Measurements from ENCODE around the gene STX7. TPM values are rescaled to one million over a fixed set of nuclear protein-coding genes. Genes with fewer than 3 reads are reported as not detected.

Gene STX7
- total RNA-seq, 2 donors from 2014 or later, result 36.6 to 41.7 TPM

DNA sequence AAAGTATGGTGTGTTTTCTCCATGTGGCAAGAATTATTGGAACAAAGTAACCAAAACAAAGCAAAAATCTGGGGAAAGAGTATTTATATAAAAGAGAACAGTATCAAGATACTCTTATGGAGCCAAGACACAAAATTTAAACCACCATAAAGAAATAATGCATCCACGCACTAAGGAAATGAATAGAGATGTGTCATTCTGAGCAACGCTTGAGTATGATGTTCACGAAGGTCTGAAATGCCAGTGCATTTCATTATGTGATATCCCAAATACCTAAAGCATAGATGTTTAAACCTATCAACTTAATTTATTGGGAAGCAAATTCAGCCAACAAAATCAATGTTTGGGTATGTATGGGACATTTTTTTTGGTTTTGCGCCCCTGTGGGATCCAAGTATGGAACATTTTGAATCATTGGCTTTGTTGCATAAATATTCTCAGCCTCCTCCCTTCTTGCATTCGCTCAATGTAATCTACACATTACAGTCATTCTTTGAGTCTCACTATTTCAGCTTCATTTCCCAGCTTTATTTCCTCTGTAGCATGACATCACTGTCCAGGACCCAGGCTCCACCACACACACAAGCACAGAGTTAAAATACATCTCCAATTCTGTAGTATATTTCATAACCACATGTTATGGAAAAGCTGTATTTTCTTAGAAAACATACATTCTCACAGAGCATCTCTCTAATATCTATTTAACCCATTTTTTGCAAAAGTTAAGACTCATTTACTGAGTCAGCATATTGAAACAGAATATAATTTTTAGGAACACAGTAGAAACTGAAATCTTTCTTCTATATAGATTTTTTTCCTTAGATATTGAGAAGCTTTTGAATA lies 100.0 kb downstream of the STX7 start:
- peaks cover 13% of the 10 kb centered on the region for H3K9me3 Mint-ChIP-seq

DNA sequence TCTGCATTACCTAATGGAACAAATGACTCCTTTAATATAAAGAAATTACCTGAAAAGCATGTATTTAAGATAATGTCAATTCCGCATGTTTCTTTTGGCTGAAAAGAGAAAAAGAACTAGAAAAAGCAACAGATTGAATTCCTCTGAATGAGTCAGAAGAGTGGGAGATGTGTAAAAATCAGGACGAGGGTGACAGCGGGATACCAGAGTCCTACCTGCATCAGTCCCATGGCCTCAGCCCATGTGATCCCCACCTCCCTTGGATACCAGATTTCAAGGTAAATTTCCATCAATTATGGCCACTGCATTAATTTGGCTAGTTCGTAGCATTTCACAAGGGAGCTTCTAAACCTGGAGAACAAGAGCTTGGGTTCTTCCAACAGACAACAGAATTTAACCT lies 101.6 kb downstream of the STX7 start:
- Mint-ChIP-seq H3K4me3 (no peak overlapping the region), H3K27me3 (ENCODE audit: insufficient read depth) (peaks cover 2% of the 10 kb centered on the region), H3K9me3 (peaks cover 5% of the 10 kb centered on the region), H3K4me1 (no peaks in the 10 kb centered on the region), H3K36me3 (ENCODE audit: low read depth) (no peaks in the 10 kb centered on the region), H3K27ac (no peak overlapping the region)
- H3K27ac ChIP-seq (ENCODE audit: low read depth, low read length), result no peak overlapping the region
- peaks cover 4% of the 10 kb centered on the region for H3K9me3 ChIP-seq (ENCODE audit: control insufficient read depth, low read length)
- H3K9ac ChIP-seq (ENCODE audit: extremely low read depth, low read length, poor library complexity, severe bottlenecking), result no peak overlapping the region
- no peak overlapping the region for H3K4me3 ChIP-seq (ENCODE audit: low read length)
- no peaks in the 10 kb centered on the region for H3K27me3 ChIP-seq (ENCODE audit: control insufficient read depth, insufficient read depth, low read length, poor library complexity, severe bottlenecking)
- WGBS, 2 experiments (ENCODE audit: insufficient coverage in 1 of 2, insufficient read length in 1 of 2), result 90% methylated on average over 4 of the region's 4 CpGs; no CpG with 5 or more reads in 1 of the 2 experiments
- no peaks in the 10 kb centered on the region for H3K36me3 ChIP-seq (ENCODE audit: control insufficient read depth, insufficient read depth, low read length)
- TF ChIP-seq, protein P1, sequence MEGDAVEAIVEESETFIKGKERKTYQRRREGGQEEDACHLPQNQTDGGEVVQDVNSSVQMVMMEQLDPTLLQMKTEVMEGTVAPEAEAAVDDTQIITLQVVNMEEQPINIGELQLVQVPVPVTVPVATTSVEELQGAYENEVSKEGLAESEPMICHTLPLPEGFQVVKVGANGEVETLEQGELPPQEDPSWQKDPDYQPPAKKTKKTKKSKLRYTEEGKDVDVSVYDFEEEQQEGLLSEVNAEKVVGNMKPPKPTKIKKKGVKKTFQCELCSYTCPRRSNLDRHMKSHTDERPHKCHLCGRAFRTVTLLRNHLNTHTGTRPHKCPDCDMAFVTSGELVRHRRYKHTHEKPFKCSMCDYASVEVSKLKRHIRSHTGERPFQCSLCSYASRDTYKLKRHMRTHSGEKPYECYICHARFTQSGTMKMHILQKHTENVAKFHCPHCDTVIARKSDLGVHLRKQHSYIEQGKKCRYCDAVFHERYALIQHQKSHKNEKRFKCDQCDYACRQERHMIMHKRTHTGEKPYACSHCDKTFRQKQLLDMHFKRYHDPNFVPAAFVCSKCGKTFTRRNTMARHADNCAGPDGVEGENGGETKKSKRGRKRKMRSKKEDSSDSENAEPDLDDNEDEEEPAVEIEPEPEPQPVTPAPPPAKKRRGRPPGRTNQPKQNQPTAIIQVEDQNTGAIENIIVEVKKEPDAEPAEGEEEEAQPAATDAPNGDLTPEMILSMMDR (conservative IDR thresholded peaks at IDR 0.05), result no peak
- no peaks in the 10 kb centered on the region for H3K4me1 ChIP-seq (ENCODE audit: control insufficient read depth, insufficient read depth, low read length)
- DNase-seq, result no peak

More for the DNA sequence above, 100.0 kb downstream of the STX7 start:
- Mint-ChIP-seq H3K27ac (no peak overlapping the region), H3K4me3 (no peak overlapping the region), H3K4me1 (no peaks in the 10 kb centered on the region), H3K36me3 (ENCODE audit: low read depth) (no peaks in the 10 kb centered on the region), H3K27me3 (ENCODE audit: insufficient read depth) (peaks cover 2% of the 10 kb centered on the region)
- no peak for DNase-seq
- WGBS, 2 experiments (ENCODE audit: insufficient coverage in 1 of 2, insufficient read length in 1 of 2), result 87 to 96% methylated on average over 4 to 5 of the region's 5 CpGs
- H3K9ac ChIP-seq (ENCODE audit: extremely low read depth, low read length, poor library complexity, severe bottlenecking), result no peak overlapping the region
- no peak overlapping the region for H3K27ac ChIP-seq (ENCODE audit: low read depth, low read length)
- TF ChIP-seq, protein P1 (conservative IDR thresholded peaks at IDR 0.05), result no peak
- H3K36me3 ChIP-seq (ENCODE audit: control insufficient read depth, insufficient read depth, low read length), result no peaks in the 10 kb centered on the region
- peaks cover 4% of the 10 kb centered on the region for H3K9me3 ChIP-seq (ENCODE audit: control insufficient read depth, low read length)
- H3K4me1 ChIP-seq (ENCODE audit: control insufficient read depth, insufficient read depth, low read length), result no peaks in the 10 kb centered on the region
- no peak overlapping the region for H3K4me3 ChIP-seq (ENCODE audit: low read length)
- no peaks in the 10 kb centered on the region for H3K27me3 ChIP-seq (ENCODE audit: control insufficient read depth, insufficient read depth, low read length, poor library complexity, severe bottlenecking)

DNA sequence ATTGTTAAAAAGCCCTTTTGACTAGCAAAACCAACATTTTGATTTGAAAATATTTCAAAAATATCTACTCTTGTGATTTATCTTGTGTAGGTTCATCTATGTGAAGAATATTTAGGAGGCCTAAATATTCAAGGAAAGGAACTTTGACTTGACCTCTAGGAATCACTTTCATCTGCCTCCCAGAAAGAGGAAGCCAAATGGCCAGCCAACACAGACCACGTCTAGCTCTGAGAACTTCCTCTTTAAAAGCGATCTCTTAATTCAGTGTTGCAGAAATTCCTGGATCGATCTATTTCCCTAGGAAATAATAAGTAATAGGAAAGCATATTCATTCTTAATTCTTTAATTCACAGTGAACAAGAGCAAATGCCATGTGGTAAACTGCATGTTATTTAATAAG lies 102.1 kb downstream of the STX7 start:
- no peaks in the 10 kb centered on the region for H3K36me3 Mint-ChIP-seq (ENCODE audit: low read depth)
- no peak overlapping the region for H3K27ac Mint-ChIP-seq

More for the DNA sequence above, 102.1 kb downstream of the STX7 start:
- peaks cover 2% of the 10 kb centered on the region for H3K4me1 Mint-ChIP-seq
- no peak for DNase-seq
- 98% methylated on average over 2 of the region's 3 CpGs; no CpG with 5 or more reads in 1 of the 2 experiments for WGBS, 2 experiments (ENCODE audit: insufficient coverage in 1 of 2, insufficient read length in 1 of 2)
- Histone ChIP-seq H3K9me3 (ENCODE audit: control insufficient read depth, low read length) (no peaks in the 10 kb centered on the region), H3K36me3 (ENCODE audit: control insufficient read depth, insufficient read depth, low read length) (no peaks in the 10 kb centered on the region), H3K27me3 (ENCODE audit: control insufficient read depth, insufficient read depth, low read length, poor library complexity, severe bottlenecking) (no peaks in the 10 kb centered on the region), H3K27ac (ENCODE audit: low read depth, low read length) (no peak overlapping the region), H3K4me3 (ENCODE audit: low read length) (no peak overlapping the region), H3K9ac (ENCODE audit: extremely low read depth, low read length, poor library complexity, severe bottlenecking) (no peak overlapping the region), H3K4me1 (ENCODE audit: control insufficient read depth, insufficient read depth, low read length) (no peaks in the 10 kb centered on the region)
- no peak overlapping the region for H3K4me3 Mint-ChIP-seq
- peaks cover under 1% of the 10 kb centered on the region for H3K9me3 Mint-ChIP-seq
- TF ChIP-seq, protein P1 (conservative IDR thresholded peaks at IDR 0.05), result no peak
- H3K27me3 Mint-ChIP-seq (ENCODE audit: insufficient read depth), result peaks cover 2% of the 10 kb centered on the region
